ENCODE measurements around the gene ATP6V0C.

Gene ATP6V0C

GRCh38 chr16:2493605-2494004, 20.1 kb upstream of the ATP6V0C start:
- DNase-seq, result no peak

GRCh38 chr16:2494616-2495015, 19.1 kb upstream of the ATP6V0C start:
- peak; percentile 74 for DNase-seq

- DNase-seq, result no peak
These were observed 18.7 kb upstream of the ATP6V0C start for GRCh38 chr16:2495041-2495440.

- no peak for DNase-seq
These were observed 17.3 kb upstream of the ATP6V0C start for GRCh38 chr16:2496223-2497115.

GRCh38 chr16:2497116-2497630, 16.6 kb upstream of the ATP6V0C start:
- DNase-seq, result peak; percentile 47

GRCh38 chr16:2497695-2498484, 15.9 kb upstream of the ATP6V0C start:
- no peak for DNase-seq

- DNase-seq, result no peak
These were observed 15.1 kb upstream of the ATP6V0C start for GRCh38 chr16:2498531-2499253.

- no peak for DNase-seq
These were observed 14.3 kb upstream of the ATP6V0C start for GRCh38 chr16:2499454-2499853.

GRCh38 chr16:2499890-2500429, 13.8 kb upstream of the ATP6V0C start:
- DNase-seq, result no peak

GRCh38 chr16:2500430-2500917, 13.3 kb upstream of the ATP6V0C start:
- no peak for DNase-seq

- DNase-seq, result peak; percentile 78
These were observed 12.6 kb upstream of the ATP6V0C start for GRCh38 chr16:2500918-2501750.

- no peak for DNase-seq
These were observed 11.5 kb upstream of the ATP6V0C start for GRCh38 chr16:2501946-2502895.

GRCh38 chr16:2505695-2506094, 8.1 kb upstream of the ATP6V0C start:
- DNase-seq, result no peak

GRCh38 chr16:2507052-2507659, 6.6 kb upstream of the ATP6V0C start:
- peak; percentile 26 for DNase-seq

- no peak for DNase-seq
These were observed 6.1 kb upstream of the ATP6V0C start for GRCh38 chr16:2507665-2508064.

- no peak for DNase-seq
These were observed 4.9 kb upstream of the ATP6V0C start for GRCh38 chr16:2508722-2509400.

GRCh38 chr16:2511128-2511800, 2.5 kb upstream of the ATP6V0C start:
- DNase-seq, result no peak

- DNase-seq, result no peak
These were observed 1.6 kb upstream of the ATP6V0C start for GRCh38 chr16:2511996-2512734.

All from hematopoietic multipotent progenitor cell treated with erythropoietin and hydrocortisone succinate and interleukin-3 and kit ligand, for 8 days (in vitro differentiated cells).